A673 (cell line): Measurements from ENCODE around the gene PRND. TPM values are rescaled to one million over a fixed set of nuclear protein-coding genes. Genes with fewer than 3 reads are reported as not detected.

Experiments
- BruUV-seq: library from RNA; stranded (reverse); fragments of 400-500 nt; replicated peaks from 2 replicates; lab custom pipeline; 2021; lab: Mats Ljungman, UMichigan
- CTCF ChIA-PET: fragments of 300-600 bp; sonication (Branson Sonifier 250); formaldehyde crosslinking; loops from one replicate; lab custom pipeline; 2022; ENCODE audit warnings: antibody characterized with exemption; lab: Charles Lee
- POLR2A ChIA-PET: fragments of 300-600 bp; sonication (Branson Sonifier 250); formaldehyde crosslinking; loops from one replicate; lab custom pipeline; 2022; ENCODE audit warnings: antibody characterized with exemption; ENCODE audit not compliant: low non-redundant PET; lab: Charles Lee
- DNase-seq: peaks from one replicate; pipeline ENCODE4 v3.0.0-alpha.2; 2015; ENCODE audit warnings: low spot score
- H3K27ac ChIP-seq: fragments of 200-600 bp; sonication (generic); 2 replicates; pipeline ENCODE4 v1.5.1; 2016; ENCODE audit warnings: mixed run types, low read depth, mild to moderate bottlenecking, mixed read lengths, antibody characterized with exemption, low read length; ENCODE audit not compliant: poor library complexity, severe bottlenecking
- H3K27me3 ChIP-seq: fragments of 200-600 bp; sonication (generic); replicated peaks from 2 replicates; pipeline ENCODE4 v1.6.1; 2017; ENCODE audit warnings: mixed run types, low read depth, mild to moderate bottlenecking, mixed read lengths, antibody characterized with exemption, low read length; ENCODE audit not compliant: insufficient read depth, poor library complexity
- H3K36me3 ChIP-seq: fragments of 200-600 bp; sonication (generic); 2 replicates; pipeline ENCODE4 v1.6.1; 2016; ENCODE audit warnings: mixed run types, mild to moderate bottlenecking, mixed read lengths, antibody characterized with exemption, low read length; ENCODE audit not compliant: insufficient read depth, poor library complexity, severe bottlenecking
- H3K4me1 ChIP-seq: fragments of 200-600 bp; sonication (generic); 2 replicates; pipeline ENCODE4 v1.6.1; 2017; ENCODE audit warnings: mixed run types, mild to moderate bottlenecking, mixed read lengths, antibody characterized with exemption, low read length; ENCODE audit not compliant: insufficient read depth, poor library complexity, severe bottlenecking
- H3K4me3 ChIP-seq: fragments of 200-600 bp; sonication (generic); 2 replicates; pipeline ENCODE4 v1.5.1; 2016; ENCODE audit warnings: low read depth, mixed run types, mild to moderate bottlenecking, mixed read lengths, low read length; ENCODE audit not compliant: poor library complexity, severe bottlenecking
- H3K9me3 ChIP-seq: fragments of 200-600 bp; sonication (generic); 2 replicates; pipeline ENCODE4 v1.6.1; 2016; ENCODE audit warnings: mixed run types, low read depth, mild to moderate bottlenecking, mixed read lengths, antibody characterized with exemption, low read length; ENCODE audit not compliant: poor library complexity, severe bottlenecking
- CTCF ChIP-seq: fragments of 300-800, 200-600 bp; sonication (generic); conservative IDR thresholded peaks from 2 replicates; pipeline ENCODE4 v1.5.1; 2017; ENCODE audit warnings: low read depth, mild to moderate bottlenecking, antibody characterized with exemption, low read length, moderate library complexity, mixed read lengths
- EZH2 ChIP-seq: fragments of 200-600 bp; sonication (generic); IDR thresholded peaks from 2 replicates; pipeline ENCODE4 v1.6.1; 2017; ENCODE audit warnings: borderline replicate concordance, low read depth, mild to moderate bottlenecking, mixed read lengths, antibody characterized with exemption, low read length; ENCODE audit not compliant: poor library complexity, severe bottlenecking
- intact Hi-C: fragments of 100-400 bp; cut with micrococcal nuclease; formaldehyde crosslinking; loops from one replicate; pipeline ENCODE4 v1.10.0; 2022; ENCODE audit not compliant: unreplicated experiment
- total RNA-seq: library from RNA; stranded (reverse); gene quantifications from 2 replicates; pipeline ENCODE4 v1.2.3, GENCODE V29; 2021

PRND gene
- total RNA-seq, 1 experiment from 2014 or later: 0.09 TPM

GRCh38 chr20:4776079-4776630 is 54.4 kb downstream of the PRND start:
- H3K27ac ChIP-seq: no peak overlapping the region
- H3K9me3 ChIP-seq: peaks cover 10% of the 10 kb centered on the region
- ChIA-PET CTCF (no interaction called here), POLR2A (no interaction called here)
- H3K36me3 ChIP-seq: no peaks in the 10 kb centered on the region
- no TSS peak for BruUV-seq
- TF ChIP-seq CTCF (no peak), EZH2 (no peak)
- no peaks in the 10 kb centered on the region for H3K27me3 ChIP-seq
- intact Hi-C loops: no loop called here
- H3K4me3 ChIP-seq: no peak overlapping the region
- DNase-seq: no peak
- no peaks in the 10 kb centered on the region for H3K4me1 ChIP-seq

Other genes with a start within 250 kb of the PRND start
- 86.9 and 117 TPM in 2 replicates for gene PRNP, start 35.5 kb upstream of the PRND start, total RNA-seq
- 2.7 and 3.7 TPM in 2 replicates for gene RASSF2, start 101.7 kb downstream of the PRND start, total RNA-seq